Psoas muscle (tissue), 8 donors: ENCODE results near the gene RYR2. TPM values are rescaled to one million over a fixed set of nuclear protein-coding genes. Genes with fewer than 3 reads are reported as not detected.

Experiments
- ATAC-seq, 4 donors: fragments of 200-7000 bp; cut with Tn5 transposase; one replicate each; pipeline ENCODE4 v1.9.1; 2020; ENCODE audit warnings: moderate library complexity in 3 of 4, mild to moderate bottlenecking in 2 of 4
- DNase-seq, 2 donors: peaks; one replicate each; pipeline ENCODE4 v3.0.0-alpha.2; 2020
- H3K27ac ChIP-seq: fragments of 200-600 bp; one replicate; pipeline ENCODE4 v1.8.0; 2022
- H3K27me3 ChIP-seq, 3 donors: fragments of 200-600 bp in 1 of 3; one replicate each; pipeline versions ENCODE4 v1.6.1 to v1.8.0; 2013 to 2022; ENCODE audit warnings: low read length in 2 of 3, mild to moderate bottlenecking in 2 of 3, moderate library complexity in 1 of 3; ENCODE audit not compliant: insufficient read depth in 3 of 3
- H3K36me3 ChIP-seq, 2 donors: fragments of 200-600 bp in 1 of 2; one replicate each; pipeline versions ENCODE4 v1.6.1 to v1.8.0; 2013 to 2022; ENCODE audit warnings: low read depth in 1 of 2, mild to moderate bottlenecking in 1 of 2, moderate library complexity in 1 of 2; ENCODE audit not compliant: insufficient read depth in 1 of 2
- H3K4me1 ChIP-seq: fragments of 200-600 bp; one replicate; pipeline ENCODE4 v1.8.0; 2022
- H3K4me3 ChIP-seq: fragments of 200-600 bp; one replicate; pipeline ENCODE4 v1.8.0; 2022; ENCODE audit warnings: mild to moderate bottlenecking
- H3K9me3 ChIP-seq: fragments of 200-600 bp; one replicate; pipeline ENCODE4 v1.8.0; 2022
- CTCF ChIP-seq: fragments of 200-600 bp; IDR thresholded peaks from one replicate; pipeline ENCODE4 v1.8.0; 2022; ENCODE audit warnings: antibody characterized with exemption
- WGBS, 3 donors: extraction: QIAGEN DNeasy Blood & Tissue Kit; methylation state at CpG; one replicate each; pipeline versions ENCODE4 v1.1.6 to v1.1.7; 2013; 5-methylcytosine and 5-hydroxymethylcytosine counted together
- intact Hi-C, 2 donors: fragments of 100-400 bp; cut with DNase I; formaldehyde crosslinking; loops; one replicate each; pipeline versions ENCODE4 v1.11.0 to v1.14.2; 2022
- polyA plus RNA-seq, 3 donors: library from polyadenylated mRNA; stranded (reverse); fragments of 200-250 nt; gene quantifications; one replicate each; pipeline ENCODE4 v1.2.3, GENCODE V29; 2013
- total RNA-seq, 4 donors: library from RNA; stranded (reverse); fragmentation: NEBNext Ultra II Directional in 2 of 4; extraction: Animal tissue kit (Norgen Biotek cat#: 25700) in 2 of 4; gene quantifications; one replicate each; pipeline versions ENCODE4 v1.2.1 to v1.2.4, GENCODE V29; 2021 to 2023
- donor health status: healthy with polysubstance abuse.
- donor health status: DM: no; HTN: no; CAD: no; lungs with moderate emphysema.
- donor health status: Bipolar disorder and iron deficiency.
- donor health status: healthy.
- donor health status: DM: yes; HTN: yes; CAD: no.
- donor health status: DM: no; HTN: no; CAD: no.
- donor health status: DM: no; HTN: no; CAD: no.
- donor health status: DM: yes; HTN: yes; CAD: no.

RYR2 gene
- total and polyA plus RNA-seq, 7 donors: 0.06 to 0.48 (median 0.25) TPM

GRCh38 chr1:237429252-237429651 lies 387.3 kb downstream of the RYR2 start:
- no peaks in the 10 kb centered on the region for H3K27me3 ChIP-seq
- H3K36me3 ChIP-seq: no peaks in the 10 kb centered on the region
- no peaks in the 10 kb centered on the region for H3K4me1 ChIP-seq
- ATAC-seq: no peak
- 59 to 72% (median 69%) methylated on average over 3 of the region's 3 CpGs for WGBS, 3 donors
- DNase-seq: no peak
- H3K4me3 ChIP-seq: no peak overlapping the region
- intact Hi-C loops: no loop called here
- TF ChIP-seq CTCF: no peak
- H3K27ac ChIP-seq: no peak overlapping the region
- no peaks in the 10 kb centered on the region for H3K9me3 ChIP-seq

DNA sequence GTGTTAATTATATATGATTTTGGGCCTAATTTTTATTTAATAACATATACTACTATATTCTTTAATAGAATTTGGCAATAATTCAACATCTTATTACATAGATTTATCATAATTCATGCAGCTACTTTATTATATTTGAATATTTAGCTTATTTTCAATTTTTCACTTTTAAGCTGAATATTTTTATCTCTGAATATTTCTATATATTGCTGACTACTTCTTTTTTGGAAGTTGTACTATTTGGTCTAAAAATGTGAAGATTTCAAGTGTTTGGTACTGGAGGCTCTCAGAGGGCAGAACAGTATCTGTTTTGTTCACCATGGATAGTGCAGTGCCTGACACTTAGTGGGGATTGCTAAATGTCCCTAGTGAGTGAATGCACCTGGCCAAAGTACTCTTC lies 389.5 kb downstream of the RYR2 start:
- ATAC-seq (no peak), DNase-seq (no peak)
- intact Hi-C loops: no loop called here
- H3K36me3 ChIP-seq: no peaks in the 10 kb centered on the region
- H3K9me3 ChIP-seq: no peaks in the 10 kb centered on the region
- H3K4me1 ChIP-seq: no peaks in the 10 kb centered on the region
- H3K27me3 ChIP-seq: no peaks in the 10 kb centered on the region
- no peak overlapping the region for H3K27ac ChIP-seq
- no peak for TF ChIP-seq CTCF
- no peak overlapping the region for H3K4me3 ChIP-seq

DNA sequence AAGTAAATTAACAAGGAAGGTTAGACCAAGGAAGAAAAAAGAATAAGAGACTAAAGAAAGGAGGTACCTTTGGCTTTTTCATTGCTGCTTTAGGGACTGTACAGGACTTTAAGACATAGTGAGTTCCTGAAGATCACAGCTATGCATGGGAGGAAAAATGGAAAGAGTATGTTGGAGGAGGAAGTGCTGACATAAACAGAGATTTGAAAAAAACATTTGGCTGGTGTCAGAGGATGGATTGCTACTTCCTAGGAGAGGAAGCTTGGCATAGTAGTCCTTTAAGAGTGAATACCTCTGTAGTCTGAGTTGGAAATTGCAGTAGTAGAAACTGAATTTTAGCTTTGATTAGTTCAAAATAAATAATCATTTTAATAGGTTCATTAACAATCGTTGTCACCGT lies 398.4 kb downstream of the RYR2 start:
- H3K4me3 ChIP-seq: no peak overlapping the region
- TF ChIP-seq CTCF: no peak
- no peak for DNase-seq
- ATAC-seq: no peak
- H3K4me1 ChIP-seq: no peaks in the 10 kb centered on the region
- H3K9me3 ChIP-seq: no peaks in the 10 kb centered on the region
- no peak overlapping the region for H3K27ac ChIP-seq
- H3K36me3 ChIP-seq: no peaks in the 10 kb centered on the region
- 43 to 91% (median 71%) methylated on average over 2 of the region's 2 CpGs for WGBS, 3 donors
- H3K27me3 ChIP-seq: no peaks in the 10 kb centered on the region
- intact Hi-C loops: no loop called here

- no peak for DNase-seq
- intact Hi-C loops: no loop called here
- H3K36me3 ChIP-seq: no peaks in the 10 kb centered on the region
- H3K27me3 ChIP-seq: no peaks in the 10 kb centered on the region
- WGBS, 3 donors: 57 to 61% (median 60%) methylated on average over 3 of the region's 3 CpGs
- no peak overlapping the region for H3K27ac ChIP-seq
- TF ChIP-seq CTCF: no peak
- no peak for ATAC-seq
- H3K4me3 ChIP-seq: no peak overlapping the region
- H3K9me3 ChIP-seq: no peaks in the 10 kb centered on the region
- no peaks in the 10 kb centered on the region for H3K4me1 ChIP-seq
Measured at GRCh38 chr1:237444120-237444790, 402.3 kb downstream of the RYR2 start.

DNA sequence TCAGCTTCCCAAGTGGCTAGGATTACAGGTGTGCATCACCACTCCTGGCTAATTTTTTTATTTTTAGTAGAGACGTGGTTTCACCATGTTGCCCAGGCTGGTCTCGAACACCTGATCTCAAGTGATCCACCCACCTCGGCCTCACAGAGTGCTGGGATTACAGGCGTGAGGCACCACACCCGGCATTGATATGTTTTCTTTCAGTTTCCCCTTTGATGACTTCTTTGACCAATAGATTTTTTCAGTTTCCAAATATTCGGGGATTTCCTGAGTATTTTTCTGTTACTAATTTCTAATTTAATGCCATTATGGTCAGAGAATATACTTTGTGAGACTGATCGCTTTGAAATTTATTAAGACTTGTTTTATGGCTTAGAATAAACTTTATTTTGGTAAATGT lies 406.1 kb downstream of the RYR2 start:
- intact Hi-C loops: no loop called here
- no peaks in the 10 kb centered on the region for H3K36me3 ChIP-seq
- ATAC-seq (no peak), DNase-seq (no peak)
- no peak for TF ChIP-seq CTCF
- H3K27me3 ChIP-seq: no peaks in the 10 kb centered on the region
- H3K9me3 ChIP-seq: no peaks in the 10 kb centered on the region
- 79 to 80% (median 80%) methylated on average over 7 of the region's 7 CpGs for WGBS, 3 donors
- H3K4me3 ChIP-seq: no peak overlapping the region
- H3K4me1 ChIP-seq: no peaks in the 10 kb centered on the region
- no peak overlapping the region for H3K27ac ChIP-seq
